Osteoblast (primary cell): ENCODE results near the gene WDR4. TPM values are rescaled to one million over a fixed set of nuclear protein-coding genes. Genes with fewer than 3 reads are reported as not detected.
A peak's percentile ranks its signal among the peaks of the same experiment; 100 is the strongest.
"Not testable (repeated sequence)": the region's sequence is repeated elsewhere in the genome, so short reads cannot be mapped to it uniquely, and the experiment has no call there.

Experiments
- DNase-seq: peaks from one replicate; pipeline ENCODE4 v3.0.0; 2011; ENCODE audit warnings: low spot score, mixed read lengths; ENCODE audit not compliant: insufficient read length; ENCODE audit errors: missing footprints
- H2AFZ ChIP-seq: 2 replicates; pipeline ENCODE4 v1.6.0; 2011; ENCODE audit warnings: mild to moderate bottlenecking, low read length
- H3K27ac ChIP-seq: 2 replicates; pipeline ENCODE4 v1.5.1; 2011; ENCODE audit warnings: mild to moderate bottlenecking, low read depth, low read length, moderate library complexity
- H3K27me3 ChIP-seq: 2 replicates; pipeline ENCODE4 v1.6.0; 2012; ENCODE audit warnings: mild to moderate bottlenecking, control low read depth, inconsistent platforms, low read length, moderate library complexity; ENCODE audit not compliant: insufficient read depth
- H3K36me3 ChIP-seq: 2 replicates; pipeline ENCODE4 v1.5.1; 2011; ENCODE audit warnings: mild to moderate bottlenecking, low read length, control low read depth, moderate library complexity; ENCODE audit not compliant: insufficient read depth
- H3K4me1 ChIP-seq: 2 replicates; pipeline ENCODE4 v1.5.1; 2011; ENCODE audit warnings: mild to moderate bottlenecking, low read length, control low read depth, moderate library complexity; ENCODE audit not compliant: insufficient read depth
- H3K4me2 ChIP-seq: 2 replicates; pipeline ENCODE4 v1.6.0; 2011; ENCODE audit warnings: mild to moderate bottlenecking, low read length; ENCODE audit not compliant: insufficient read depth
- H3K4me3 ChIP-seq: fragments of 200-600 bp; sonication (generic); 3 replicates; pipeline ENCODE4 v1.5.1; 2012; ENCODE audit warnings: mild to moderate bottlenecking, low read length, inconsistent platforms; ENCODE audit not compliant: insufficient read depth
- H3K79me2 ChIP-seq: 2 replicates; pipeline ENCODE4 v1.6.0; 2012; ENCODE audit warnings: mild to moderate bottlenecking, low read length, control low read depth, inconsistent platforms; ENCODE audit not compliant: insufficient read depth
- H3K9me3 ChIP-seq: 2 replicates; pipeline ENCODE4 v1.5.1; 2011; ENCODE audit warnings: low read depth, low read length, control low read depth
- H4K20me1 ChIP-seq: 2 replicates; pipeline ENCODE4 v1.6.0; 2012; ENCODE audit warnings: mild to moderate bottlenecking, low read length, control low read depth; ENCODE audit not compliant: insufficient read depth
- CTCF ChIP-seq: IDR thresholded peaks from 2 replicates; pipeline ENCODE4 v1.5.1; 2011; ENCODE audit warnings: mild to moderate bottlenecking, low read depth, low read length, moderate library complexity; ENCODE audit errors: extremely low read depth
- total RNA-seq: library from RNA; depleted of rRNA; stranded (reverse); fragments of >200 nt; gene quantifications from 2 replicates; pipeline ENCODE4 v1.2.3, GENCODE V29; 2012

The WDR4 gene
- total RNA-seq, 1 donor = 10.1 TPM

GRCh38 chr21:42849759-42850412 is 29.5 kb downstream of the WDR4 start:
- no peak overlapping the region for H3K4me2 ChIP-seq
- no peaks in the 10 kb centered on the region for H3K4me1 ChIP-seq
- no peaks in the 10 kb centered on the region for H3K9me3 ChIP-seq
- peaks cover 19% of the 10 kb centered on the region for H3K79me2 ChIP-seq
- peak; percentile 75 for DNase-seq
- H3K27ac ChIP-seq = no peak overlapping the region
- no peak for TF ChIP-seq CTCF
- H4K20me1 ChIP-seq = peaks cover 3% of the 10 kb centered on the region
- H3K4me3 ChIP-seq = no peak overlapping the region
- H3K27me3 ChIP-seq = no peaks in the 10 kb centered on the region
- H2AFZ ChIP-seq = no peak overlapping the region
- peaks cover 50% of the 10 kb centered on the region for H3K36me3 ChIP-seq

GRCh38 chr21:42848932-42849758 is 30.2 kb downstream of the WDR4 start:
- peaks cover 26% of the 10 kb centered on the region for H3K79me2 ChIP-seq
- H3K27ac ChIP-seq = no peak overlapping the region
- H2AFZ ChIP-seq = no peak overlapping the region
- H3K27me3 ChIP-seq = no peaks in the 10 kb centered on the region
- DNase-seq = peak; percentile 55
- H3K4me2 ChIP-seq = no peak overlapping the region
- peaks cover 9% of the 10 kb centered on the region for H4K20me1 ChIP-seq
- TF ChIP-seq CTCF = no peak
- no peaks in the 10 kb centered on the region for H3K9me3 ChIP-seq
- H3K36me3 ChIP-seq = peaks cover 49% of the 10 kb centered on the region
- H3K4me3 ChIP-seq = no peak overlapping the region
- no peaks in the 10 kb centered on the region for H3K4me1 ChIP-seq

GRCh38 chr21:42848144-42848931 is 31.0 kb downstream of the WDR4 start:
- H3K4me2 ChIP-seq, H3K9me3 ChIP-seq, H3K27me3 ChIP-seq, H2AFZ ChIP-seq, H3K27ac ChIP-seq, H3K4me3 ChIP-seq, H3K4me1 ChIP-seq: not testable (repeated sequence)
- H3K79me2 ChIP-seq = peaks cover 30% of the 10 kb centered on the region
- peaks cover 47% of the 10 kb centered on the region for H3K36me3 ChIP-seq
- peaks cover 12% of the 10 kb centered on the region for H4K20me1 ChIP-seq
- DNase-seq = peak; percentile 32

- no peaks in the 10 kb centered on the region for H3K27me3 ChIP-seq
- H3K4me2 ChIP-seq = no peak overlapping the region
- H3K9me3 ChIP-seq = no peaks in the 10 kb centered on the region
- no peak overlapping the region for H3K4me3 ChIP-seq
- H4K20me1 ChIP-seq = peaks cover 14% of the 10 kb centered on the region
- H3K4me1 ChIP-seq = no peaks in the 10 kb centered on the region
- DNase-seq = peak; percentile 39
- TF ChIP-seq CTCF = no peak
- peaks cover 48% of the 10 kb centered on the region for H3K36me3 ChIP-seq
- no peak overlapping the region for H2AFZ ChIP-seq
- no peak overlapping the region for H3K27ac ChIP-seq
- H3K79me2 ChIP-seq = peaks cover 35% of the 10 kb centered on the region
Measured at GRCh38 chr21:42847726-42848125, 31.6 kb downstream of the WDR4 start.
